ENCODE measurements around the gene BCL2A1. TPM values are rescaled to one million over a fixed set of nuclear protein-coding genes. Genes with fewer than 3 reads are reported as not detected.

Gene BCL2A1
- total RNA-seq, 1 experiment from 2014 or later, result 0.44 TPM

GRCh38 chr15:80007532-80007931 is 36.5 kb upstream of the BCL2A1 start:
- H3K27ac ChIP-seq (ENCODE audit: low read depth, low read length), result no peak overlapping the region
- H3K4me2 ChIP-seq (ENCODE audit: low read length), result no peak overlapping the region
- no peak for ATAC-seq
- peaks cover 3 to 14% of the 10 kb centered on the region in 2 experiments; a peak in 3 of 4 replicates for H3K4me1 ChIP-seq (ENCODE audit: control insufficient read depth in 1 of 2, insufficient read depth in 2 of 2, low read length in 2 of 2)
- no peaks in the 10 kb centered on the region for H3K79me2 ChIP-seq (ENCODE audit: insufficient read depth, low read length)
- no peak for DNase-seq (ENCODE audit: low read depth, low spot score)
- no TSS peak for BruUV-seq (replicated peaks)
- intact Hi-C loops (cut with micrococcal nuclease), result no loop called here
- H3K27me3 ChIP-seq (ENCODE audit: insufficient read depth, low read length), result no peaks in the 10 kb centered on the region
- TF ChIP-seq, protein P1, sequence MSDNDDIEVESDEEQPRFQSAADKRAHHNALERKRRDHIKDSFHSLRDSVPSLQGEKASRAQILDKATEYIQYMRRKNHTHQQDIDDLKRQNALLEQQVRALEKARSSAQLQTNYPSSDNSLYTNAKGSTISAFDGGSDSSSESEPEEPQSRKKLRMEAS (IDR thresholded peaks at IDR 0.05), result no peak
- TF ChIP-seq SRF (IDR thresholded peaks at IDR 0.05; ENCODE audit: low read depth), result no peak
- no peak for TF ChIP-seq EGR1 (IDR thresholded peaks at IDR 0.05; ENCODE audit: low read depth)
- TF ChIP-seq, protein P2, sequence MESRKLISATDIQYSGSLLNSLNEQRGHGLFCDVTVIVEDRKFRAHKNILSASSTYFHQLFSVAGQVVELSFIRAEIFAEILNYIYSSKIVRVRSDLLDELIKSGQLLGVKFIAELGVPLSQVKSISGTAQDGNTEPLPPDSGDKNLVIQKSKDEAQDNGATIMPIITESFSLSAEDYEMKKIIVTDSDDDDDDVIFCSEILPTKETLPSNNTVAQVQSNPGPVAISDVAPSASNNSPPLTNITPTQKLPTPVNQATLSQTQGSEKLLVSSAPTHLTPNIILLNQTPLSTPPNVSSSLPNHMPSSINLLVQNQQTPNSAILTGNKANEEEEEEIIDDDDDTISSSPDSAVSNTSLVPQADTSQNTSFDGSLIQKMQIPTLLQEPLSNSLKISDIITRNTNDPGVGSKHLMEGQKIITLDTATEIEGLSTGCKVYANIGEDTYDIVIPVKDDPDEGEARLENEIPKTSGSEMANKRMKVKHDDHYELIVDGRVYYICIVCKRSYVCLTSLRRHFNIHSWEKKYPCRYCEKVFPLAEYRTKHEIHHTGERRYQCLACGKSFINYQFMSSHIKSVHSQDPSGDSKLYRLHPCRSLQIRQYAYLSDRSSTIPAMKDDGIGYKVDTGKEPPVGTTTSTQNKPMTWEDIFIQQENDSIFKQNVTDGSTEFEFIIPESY (IDR thresholded peaks at IDR 0.05; ENCODE audit: extremely low read depth, insufficient replicate concordance, low read length), result no peak
- TF ChIP-seq POLR2A (IDR thresholded peaks at IDR 0.05; ENCODE audit: borderline replicate concordance, extremely low read depth, insufficient read depth, insufficient read length), result no peak
- TF ChIP-seq CEBPB (IDR thresholded peaks at IDR 0.05; ENCODE audit: low read depth), result no peak
- TF ChIP-seq, protein P3, sequence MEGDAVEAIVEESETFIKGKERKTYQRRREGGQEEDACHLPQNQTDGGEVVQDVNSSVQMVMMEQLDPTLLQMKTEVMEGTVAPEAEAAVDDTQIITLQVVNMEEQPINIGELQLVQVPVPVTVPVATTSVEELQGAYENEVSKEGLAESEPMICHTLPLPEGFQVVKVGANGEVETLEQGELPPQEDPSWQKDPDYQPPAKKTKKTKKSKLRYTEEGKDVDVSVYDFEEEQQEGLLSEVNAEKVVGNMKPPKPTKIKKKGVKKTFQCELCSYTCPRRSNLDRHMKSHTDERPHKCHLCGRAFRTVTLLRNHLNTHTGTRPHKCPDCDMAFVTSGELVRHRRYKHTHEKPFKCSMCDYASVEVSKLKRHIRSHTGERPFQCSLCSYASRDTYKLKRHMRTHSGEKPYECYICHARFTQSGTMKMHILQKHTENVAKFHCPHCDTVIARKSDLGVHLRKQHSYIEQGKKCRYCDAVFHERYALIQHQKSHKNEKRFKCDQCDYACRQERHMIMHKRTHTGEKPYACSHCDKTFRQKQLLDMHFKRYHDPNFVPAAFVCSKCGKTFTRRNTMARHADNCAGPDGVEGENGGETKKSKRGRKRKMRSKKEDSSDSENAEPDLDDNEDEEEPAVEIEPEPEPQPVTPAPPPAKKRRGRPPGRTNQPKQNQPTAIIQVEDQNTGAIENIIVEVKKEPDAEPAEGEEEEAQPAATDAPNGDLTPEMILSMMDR (IDR thresholded peaks at IDR 0.05 in 2 of 3, conservative IDR thresholded peaks at IDR 0.05 in 1 of 3; ENCODE audit: borderline replicate concordance in 1 of 3, insufficient read depth in 1 of 3, low read depth in 2 of 3, low read length in 2 of 3), result no peak
- TF ChIP-seq EZH2phosphoT487 (IDR thresholded peaks at IDR 0.05; ENCODE audit: borderline replicate concordance), result no peak
- TF ChIP-seq ATF3 (IDR thresholded peaks at IDR 0.05), result no peak
- TF ChIP-seq FOSL1 (IDR thresholded peaks at IDR 0.05; ENCODE audit: low read depth), result no peak
- TF ChIP-seq, protein P4, sequence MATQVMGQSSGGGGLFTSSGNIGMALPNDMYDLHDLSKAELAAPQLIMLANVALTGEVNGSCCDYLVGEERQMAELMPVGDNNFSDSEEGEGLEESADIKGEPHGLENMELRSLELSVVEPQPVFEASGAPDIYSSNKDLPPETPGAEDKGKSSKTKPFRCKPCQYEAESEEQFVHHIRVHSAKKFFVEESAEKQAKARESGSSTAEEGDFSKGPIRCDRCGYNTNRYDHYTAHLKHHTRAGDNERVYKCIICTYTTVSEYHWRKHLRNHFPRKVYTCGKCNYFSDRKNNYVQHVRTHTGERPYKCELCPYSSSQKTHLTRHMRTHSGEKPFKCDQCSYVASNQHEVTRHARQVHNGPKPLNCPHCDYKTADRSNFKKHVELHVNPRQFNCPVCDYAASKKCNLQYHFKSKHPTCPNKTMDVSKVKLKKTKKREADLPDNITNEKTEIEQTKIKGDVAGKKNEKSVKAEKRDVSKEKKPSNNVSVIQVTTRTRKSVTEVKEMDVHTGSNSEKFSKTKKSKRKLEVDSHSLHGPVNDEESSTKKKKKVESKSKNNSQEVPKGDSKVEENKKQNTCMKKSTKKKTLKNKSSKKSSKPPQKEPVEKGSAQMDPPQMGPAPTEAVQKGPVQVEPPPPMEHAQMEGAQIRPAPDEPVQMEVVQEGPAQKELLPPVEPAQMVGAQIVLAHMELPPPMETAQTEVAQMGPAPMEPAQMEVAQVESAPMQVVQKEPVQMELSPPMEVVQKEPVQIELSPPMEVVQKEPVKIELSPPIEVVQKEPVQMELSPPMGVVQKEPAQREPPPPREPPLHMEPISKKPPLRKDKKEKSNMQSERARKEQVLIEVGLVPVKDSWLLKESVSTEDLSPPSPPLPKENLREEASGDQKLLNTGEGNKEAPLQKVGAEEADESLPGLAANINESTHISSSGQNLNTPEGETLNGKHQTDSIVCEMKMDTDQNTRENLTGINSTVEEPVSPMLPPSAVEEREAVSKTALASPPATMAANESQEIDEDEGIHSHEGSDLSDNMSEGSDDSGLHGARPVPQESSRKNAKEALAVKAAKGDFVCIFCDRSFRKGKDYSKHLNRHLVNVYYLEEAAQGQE (IDR thresholded peaks at IDR 0.05; ENCODE audit: low read depth), result no peak
- no peak for TF ChIP-seq ZFX (IDR thresholded peaks at IDR 0.05)
- RAD21 ChIA-PET (ENCODE audit: low non-redundant PET in 1 of 2, low total read pairs in 2 of 2, uncharacterized antibody in 2 of 2, unreplicated experiment in 2 of 2), result no interaction called here
- H3K9me2 ChIP-seq (ENCODE audit: insufficient read depth), result no peaks in the 10 kb centered on the region
- POLR2A ChIA-PET, result no interaction called here
- H3K9me3 ChIP-seq (ENCODE audit: control insufficient read depth in 1 of 2, insufficient read depth in 1 of 2, low read depth in 1 of 2, low read length in 2 of 2), result no peaks in the 10 kb centered on the region
- H3K36me3 ChIP-seq (ENCODE audit: control insufficient read depth in 1 of 2, insufficient read depth in 2 of 2, low read length in 2 of 2), result no peaks in the 10 kb centered on the region
- H2AFZ ChIP-seq (ENCODE audit: low read depth, low read length, poor library complexity, severe bottlenecking), result no peak overlapping the region
- H4K20me1 ChIP-seq (ENCODE audit: insufficient read depth), result no peaks in the 10 kb centered on the region
- H3K9ac ChIP-seq (ENCODE audit: low read length), result no peak overlapping the region
- no peak overlapping the region for H3K4me3 ChIP-seq (replicated peaks in 1 of 2; ENCODE audit: low read depth in 1 of 2, low read length in 2 of 2)
- CTCF ChIA-PET, result no interaction called here
